Ovary (tissue), 9 donors: ENCODE data around the gene FAM135A. TPM values are rescaled to one million over a fixed set of nuclear protein-coding genes. Genes with fewer than 3 reads are reported as not detected.
A peak's percentile ranks its signal among the peaks of the same experiment; 100 is the strongest.

Source experiments
- DNase-seq, 5 donors: peaks; one replicate each; pipeline ENCODE4 v3.0.0-alpha.2; 2019 to 2020
- H3K27ac ChIP-seq, 2 donors: fragments of 200-600 bp; one replicate each; pipeline versions ENCODE4 v1.5.1 to v1.8.0; 2019 to 2022
- H3K27me3 ChIP-seq: fragments of 200-600 bp; one replicate; pipeline ENCODE4 v1.8.0; 2022
- H3K36me3 ChIP-seq: fragments of 200-600 bp; sonication (generic); one replicate; pipeline ENCODE4 v1.5.1; 2019
- H3K4me1 ChIP-seq: one replicate; pipeline ENCODE4 v1.8.1; 2013; ENCODE audit warnings: mild to moderate bottlenecking, moderate library complexity; ENCODE audit not compliant: insufficient read depth
- H3K4me3 ChIP-seq: fragments of 200-600 bp; sonication (generic); one replicate; pipeline ENCODE4 v1.5.1; 2017
- H3K9me3 ChIP-seq, 2 donors: fragments of 200-600 bp in 1 of 2; sonication (generic) in 1 of 2; one replicate each; pipeline versions ENCODE4 v1.5.1 to v1.8.1; 2013 to 2019; ENCODE audit warnings: mild to moderate bottlenecking in 1 of 2, moderate library complexity in 1 of 2
- EP300 ChIP-seq: sonication (generic); formaldehyde crosslinking; IDR thresholded peaks from one replicate; pipeline ENCODE4 v1.6.1; 2017; ENCODE audit warnings: antibody characterized with exemption
- POLR2A ChIP-seq: fragments of 450-650 bp; IDR thresholded peaks from one replicate; pipeline ENCODE4 v1.6.1; 2017; ENCODE audit warnings: antibody characterized with exemption, mild to moderate bottlenecking, moderate library complexity
- WGBS, 3 donors: extraction: QIAGEN DNeasy Blood & Tissue Kit in 1 of 3; methylation state at CpG; one replicate each; pipeline versions ENCODE4 v1.1.5 to v1.1.7; 2013 to 2017; 5-methylcytosine and 5-hydroxymethylcytosine counted together
- intact Hi-C, 4 donors: fragments of 100-400 bp; cut with DNase I; formaldehyde crosslinking; loops; one replicate each; pipeline versions ENCODE4 v1.11.0 to v1.15.1; 2022 to 2023
- polyA plus RNA-seq, 2 donors: library from polyadenylated mRNA; stranded (reverse); fragments of 200-250 nt in 1 of 2; fragments of 350-450 nt in 1 of 2; fragmentation: Illumina TruSeq in 1 of 2; extraction: RNeasy Lipid Tissue Mini Kit (QIAGEN cat#74804) in 1 of 2; gene quantifications; one replicate each; pipeline ENCODE4 v1.2.3, GENCODE V29; 2013 to 2014
- total RNA-seq, 7 donors: library from RNA; depleted of rRNA in 2 of 7; stranded (reverse); fragments of >200 nt in 2 of 7; fragmentation: NEBNext Ultra II Directional in 3 of 7; extraction: Animal tissue kit (Norgen Biotek cat#: 25700) in 3 of 7; gene quantifications; one replicate each; pipeline versions ENCODE4 v1.1.0 to v1.2.4, GENCODE V29; 2016 to 2023
- TF ChIP-seq, protein P1 (sequence below), 3 donors: fragments of 450-650 bp in 2 of 3; fragments of 200-600 bp in 1 of 3; IDR thresholded peaks; one replicate each; pipeline versions ENCODE4 v1.5.1 to v1.8.0; 2016 to 2022; ENCODE audit warnings: antibody characterized with exemption in 3 of 3, mild to moderate bottlenecking in 1 of 3
- donor health status: DM: no; HTN: no; CAD: no; lungs with moderate emphysema.
- donor health status: DM: no; HTN: no; CAD: no.
- donor health status: Bipolar disorder and iron deficiency.
- donor health status: DM: yes; HTN: yes; CAD: no.
- donor health status: DM: no; HTN: no; CAD: no.
- donor health status: DM: yes; HTN: yes; CAD: no.

Gene FAM135A
- total and polyA plus RNA-seq, 9 donors = 8.6 to 34.1 (median 25.1) TPM

DNA sequence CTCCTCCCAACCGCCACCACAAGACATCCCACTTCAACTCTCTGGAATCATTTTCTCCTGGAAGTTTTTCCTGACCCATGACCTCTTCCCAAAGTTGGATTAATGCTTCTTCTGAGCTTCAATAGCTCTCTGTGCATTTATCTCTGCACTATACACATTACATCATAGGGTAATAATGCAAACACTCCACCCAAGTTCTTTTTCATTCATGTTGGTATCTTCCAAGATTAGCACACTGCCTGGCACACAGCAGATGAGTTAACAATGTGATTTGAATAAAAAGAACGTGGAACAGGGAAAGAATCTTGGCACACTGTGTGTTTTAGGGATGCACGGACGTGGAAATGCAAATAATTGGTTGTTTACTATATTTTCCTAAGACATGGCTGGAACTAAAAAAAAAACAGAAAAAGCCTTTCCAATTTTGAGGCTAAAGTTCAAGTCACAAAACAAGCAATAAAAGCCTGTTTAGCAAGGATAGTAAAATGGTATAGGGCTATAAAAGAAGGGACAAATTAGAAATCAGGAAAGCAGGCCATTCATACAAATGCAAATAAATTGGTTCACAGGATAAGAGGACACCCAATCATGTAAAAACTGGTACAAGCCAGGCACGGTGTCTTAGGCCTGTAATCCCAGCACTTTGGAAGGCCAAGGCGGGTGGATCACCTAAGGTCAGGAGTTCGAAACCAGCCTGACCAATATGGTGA is 1.6 kb upstream of the FAM135A start:
- Histone ChIP-seq H3K4me1 (peaks cover 2% of the 10 kb centered on the region), H3K4me3 (no peak overlapping the region), H3K27ac (no peak overlapping the region), H3K9me3 (no peaks in the 10 kb centered on the region), H3K36me3 (no peaks in the 10 kb centered on the region), H3K27me3 (no peaks in the 10 kb centered on the region)
- DNase-seq = no peak
- intact Hi-C loops = loop anchor here in 1 of 4 donors (10.0 kb wide), 1 partner anchor 253 kb away; the partner anchor contains the start of gene SMAP1
- 75 to 84% (median 77%) methylated on average over 7 of the region's 7 CpGs for WGBS, 3 donors
- TF ChIP-seq EP300 = no peak
- TF ChIP-seq, protein P1, sequence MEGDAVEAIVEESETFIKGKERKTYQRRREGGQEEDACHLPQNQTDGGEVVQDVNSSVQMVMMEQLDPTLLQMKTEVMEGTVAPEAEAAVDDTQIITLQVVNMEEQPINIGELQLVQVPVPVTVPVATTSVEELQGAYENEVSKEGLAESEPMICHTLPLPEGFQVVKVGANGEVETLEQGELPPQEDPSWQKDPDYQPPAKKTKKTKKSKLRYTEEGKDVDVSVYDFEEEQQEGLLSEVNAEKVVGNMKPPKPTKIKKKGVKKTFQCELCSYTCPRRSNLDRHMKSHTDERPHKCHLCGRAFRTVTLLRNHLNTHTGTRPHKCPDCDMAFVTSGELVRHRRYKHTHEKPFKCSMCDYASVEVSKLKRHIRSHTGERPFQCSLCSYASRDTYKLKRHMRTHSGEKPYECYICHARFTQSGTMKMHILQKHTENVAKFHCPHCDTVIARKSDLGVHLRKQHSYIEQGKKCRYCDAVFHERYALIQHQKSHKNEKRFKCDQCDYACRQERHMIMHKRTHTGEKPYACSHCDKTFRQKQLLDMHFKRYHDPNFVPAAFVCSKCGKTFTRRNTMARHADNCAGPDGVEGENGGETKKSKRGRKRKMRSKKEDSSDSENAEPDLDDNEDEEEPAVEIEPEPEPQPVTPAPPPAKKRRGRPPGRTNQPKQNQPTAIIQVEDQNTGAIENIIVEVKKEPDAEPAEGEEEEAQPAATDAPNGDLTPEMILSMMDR (IDR thresholded peaks at IDR 0.05) = no peak

DNA sequence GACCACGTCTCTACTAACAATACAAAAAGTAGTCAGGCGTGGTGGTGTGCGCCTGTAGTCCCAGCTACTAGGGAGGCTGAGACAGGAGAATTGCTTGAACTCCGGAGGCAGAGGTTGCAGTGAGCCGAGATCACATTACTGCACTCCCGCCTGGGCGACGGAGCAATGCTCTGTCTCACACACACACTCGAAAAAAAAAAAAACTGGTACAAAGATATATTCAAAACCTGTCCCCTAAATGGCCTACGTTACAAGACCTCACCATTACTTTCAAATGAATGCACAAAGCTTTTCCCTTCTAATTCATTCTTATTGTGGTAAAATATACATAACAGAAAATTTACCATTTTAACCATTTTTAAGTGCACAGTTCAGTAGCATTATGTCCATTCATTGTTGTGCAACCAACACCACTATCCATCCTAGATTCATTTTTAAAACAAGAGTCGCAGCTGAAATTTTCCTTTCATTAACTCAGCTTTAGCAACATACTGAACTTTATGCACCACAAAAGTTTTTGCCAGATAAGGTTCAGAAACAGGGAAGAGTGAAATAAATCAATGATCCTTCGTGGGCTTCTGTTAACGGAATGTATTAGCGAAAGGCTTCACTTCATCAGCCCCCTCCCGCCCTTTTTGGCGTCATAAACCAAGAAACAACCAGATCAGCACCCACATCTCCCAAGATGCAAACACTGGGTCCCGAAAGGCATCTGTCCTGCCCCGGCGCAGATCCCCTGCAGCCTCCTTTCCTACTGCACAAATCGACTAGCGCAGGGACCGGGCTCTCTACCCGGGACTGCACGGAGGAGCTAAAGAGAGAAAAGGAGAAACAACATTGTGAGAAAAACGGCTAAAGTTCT is 825 bp upstream of the FAM135A start:
- H3K27ac ChIP-seq = peak overlapping the region; percentile 37 to 78
- 31 to 36% (median 34%) methylated on average over 25 of the region's 25 CpGs for WGBS, 3 donors
- H3K27me3 ChIP-seq = no peaks in the 10 kb centered on the region
- no peaks in the 10 kb centered on the region for H3K36me3 ChIP-seq
- no peaks in the 10 kb centered on the region for H3K9me3 ChIP-seq
- peak in 1 of 5 donors; percentile 15 for DNase-seq
- TF ChIP-seq POLR2A = no peak
- TF ChIP-seq, protein P1 (IDR thresholded peaks at IDR 0.05) = no peak
- TF ChIP-seq EP300 = no peak
- H3K4me3 ChIP-seq = peak overlapping the region; percentile 96
- intact Hi-C loops = loop anchor here in 1 of 4 donors (10.0 kb wide), 1 partner anchor 252 kb away; the partner anchor contains the start of gene SMAP1
- H3K4me1 ChIP-seq = peaks cover 2% of the 10 kb centered on the region

DNA sequence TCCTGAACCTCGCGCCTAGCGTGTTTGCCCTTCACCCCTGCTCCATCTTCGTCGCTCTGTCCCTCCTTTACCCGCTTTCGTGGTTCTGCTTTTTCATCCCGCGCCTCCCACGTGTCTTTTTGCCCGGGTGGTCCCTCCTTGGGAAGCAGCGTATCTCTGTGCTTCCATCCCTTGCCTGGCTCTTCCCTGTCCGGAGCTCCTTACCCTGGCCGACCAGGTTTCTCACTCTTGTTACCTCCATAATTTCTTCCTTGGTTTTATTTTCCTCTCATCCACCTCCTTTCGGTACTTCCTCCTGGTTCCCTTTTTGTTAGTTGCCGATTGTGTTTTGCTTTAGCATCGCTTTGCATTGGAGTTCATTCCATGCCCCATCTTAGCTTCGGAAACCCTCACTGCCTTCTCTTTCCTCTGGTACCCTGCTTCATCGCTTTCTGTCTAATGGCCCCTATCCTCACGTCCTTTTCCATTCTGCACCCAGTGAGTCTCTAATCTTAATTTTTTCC is 735 bp downstream of the FAM135A start:
- Histone ChIP-seq H3K36me3 (no peaks in the 10 kb centered on the region), H3K4me1 (peaks cover 2% of the 10 kb centered on the region), H3K9me3 (no peaks in the 10 kb centered on the region), H3K27ac (peak overlapping the region; percentile 78 to 86), H3K4me3 (peak overlapping the region; percentile 96), H3K27me3 (no peaks in the 10 kb centered on the region)
- TF ChIP-seq, protein P1 (IDR thresholded peaks at IDR 0.05) = no peak
- TF ChIP-seq EP300 (no peak), POLR2A (no peak)
- WGBS, 3 donors = 0% methylated on average over 20 of the region's 20 CpGs
- peak in 1 of 5 donors; percentile 23 for DNase-seq
- intact Hi-C loops = loop anchor here in 1 of 4 donors (10.0 kb wide), 1 partner anchor 251 kb away; the partner anchor contains the start of gene SMAP1

DNA sequence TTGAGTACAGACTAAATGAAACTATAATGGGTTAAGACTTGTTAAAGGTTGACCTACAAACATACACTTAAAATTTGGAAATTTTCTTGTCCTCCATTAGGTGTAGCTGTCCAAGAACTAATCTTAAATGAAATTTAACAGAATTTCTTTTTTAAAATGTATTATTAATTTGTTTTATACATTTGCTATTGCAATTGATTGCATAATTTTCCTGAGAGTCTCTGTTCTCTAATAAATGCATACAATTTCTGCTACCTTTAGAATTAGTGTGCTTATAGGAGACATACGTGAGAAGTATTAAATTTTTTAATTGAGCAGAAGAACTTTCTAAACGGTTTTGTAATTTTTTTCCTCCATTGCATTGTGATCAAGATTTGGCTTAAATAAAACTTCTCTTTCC is 1.5 kb downstream of the FAM135A start:
- WGBS, 3 donors = 70 to 80% (median 75%) methylated on average over 2 of the region's 2 CpGs

More for the DNA sequence above, 1.5 kb downstream of the FAM135A start:
- intact Hi-C loops = loop anchor here in 1 of 4 donors (10.0 kb wide), 1 partner anchor 250 kb away; the partner anchor contains the start of gene SMAP1
- Histone ChIP-seq H3K27ac (no peak overlapping the region), H3K9me3 (no peaks in the 10 kb centered on the region), H3K36me3 (no peaks in the 10 kb centered on the region), H3K4me3 (peak overlapping the region; percentile 96), H3K4me1 (peaks cover 2% of the 10 kb centered on the region), H3K27me3 (no peaks in the 10 kb centered on the region)
- no peak for DNase-seq
- no peak for TF ChIP-seq EP300
